Hepatocyte (in vitro differentiated cells): ENCODE measurements around the gene HRAS.

Experiments
- CTCF ChIP-seq: fragments of 200-600 bp; sonication (generic); IDR thresholded peaks from 2 replicates; pipeline ENCODE4 v1.5.1; 2016; ENCODE audit warnings: antibody characterized with exemption, mild to moderate bottlenecking; ENCODE audit not compliant: poor library complexity
- EZH2 ChIP-seq: fragments of 200-600 bp; sonication (generic); IDR thresholded peaks from 2 replicates; pipeline ENCODE4 v1.6.1; 2016; ENCODE audit warnings: antibody characterized with exemption, mild to moderate bottlenecking, borderline replicate concordance

DNA sequence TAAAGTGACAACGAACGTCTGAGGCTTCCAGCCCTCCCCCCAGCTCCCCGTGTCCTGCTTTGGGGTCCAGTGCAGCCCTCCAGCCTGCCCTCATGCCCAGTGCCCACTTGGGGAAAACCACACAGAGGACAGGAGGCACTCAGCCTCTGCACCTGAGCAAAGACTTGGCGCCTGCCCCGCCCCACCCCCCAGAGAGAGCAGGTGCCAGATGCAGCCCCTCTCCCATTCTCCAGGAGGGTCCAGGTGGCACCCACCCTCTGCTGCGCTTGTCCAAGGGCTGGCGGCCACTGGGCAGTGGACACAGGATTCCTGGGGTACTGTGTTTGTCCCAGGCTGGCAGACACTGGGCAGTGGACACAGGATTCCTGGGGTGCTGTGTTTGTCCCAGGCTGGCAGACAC lies 44.0 kb downstream of the HRAS start:
- TF ChIP-seq CTCF (no peak), EZH2 (no peak)
